T-helper 2 cell treated with Interferon-gamma antibody and Interleukin-4, amounts not matched to agents 100 ng/mL and 5 ng/mL, for 36 hours (primary cell): ENCODE results near the gene MED1. TPM values are rescaled to one million over a fixed set of nuclear protein-coding genes. Genes with fewer than 3 reads are reported as not detected.
"Not testable (repeated sequence)": the region's sequence is repeated elsewhere in the genome, so short reads cannot be mapped to it uniquely, and the experiment has no call there.

Source experiments
- intact Hi-C: fragments of 100-400 bp; cut with micrococcal nuclease; formaldehyde crosslinking; loops from one replicate; pipeline ENCODE4 v1.15.1; 2023
- total RNA-seq: library from RNA; stranded (reverse); gene quantifications from 2 replicates; pipeline ENCODE4 v1.2.3, GENCODE V29; 2022

MED1 gene
- total RNA-seq: 57.6 and 60.4 TPM in 2 replicates

- intact Hi-C loops: loop anchor here (1.0 to 10.0 kb wide), 4 partner anchors 10 to 699 kb away; partner anchors contain the start of genes CDK12, PSMB3 and RPL19
Measured at GRCh38 chr17:39450847-39451581, at the start of gene MED1. TSS of gene MED1 (minus strand) at chr17:39451263. CDS start at chr17:39451062, 201 bp downstream.

GRCh38 chr17:39496921-39497320 lies 45.9 kb upstream of the MED1 start:
- intact Hi-C loops: not testable (repeated sequence)

GRCh38 chr17:39487946-39488345 lies 36.9 kb upstream of the MED1 start:
- intact Hi-C loops: no loop called here

- intact Hi-C loops: not testable (repeated sequence)
Measured at GRCh38 chr17:39487490-39487889, 36.4 kb upstream of the MED1 start.

- intact Hi-C loops: no loop called here
Measured at GRCh38 chr17:39486242-39486641, 35.2 kb upstream of the MED1 start.

- intact Hi-C loops: no loop called here
Measured at GRCh38 chr17:39485555-39485954, 34.5 kb upstream of the MED1 start.

- intact Hi-C loops: no loop called here
Measured at GRCh38 chr17:39484178-39484577, 33.1 kb upstream of the MED1 start.

- intact Hi-C loops: no loop called here
Measured at GRCh38 chr17:39483506-39483905, 32.4 kb upstream of the MED1 start.

GRCh38 chr17:39479631-39480030 lies 28.6 kb upstream of the MED1 start:
- intact Hi-C loops: not testable (repeated sequence)

GRCh38 chr17:39473310-39473709 lies 22.2 kb upstream of the MED1 start:
- intact Hi-C loops: no loop called here

- intact Hi-C loops: not testable (repeated sequence)
Measured at GRCh38 chr17:39468610-39469009, 17.5 kb upstream of the MED1 start.

- intact Hi-C loops: loop anchor here (5.0 kb wide), 1 partner anchor 312 kb away; the partner anchor contains the start of gene PLXDC1
Measured at GRCh38 chr17:39464639-39465181, 13.6 kb upstream of the MED1 start.

- intact Hi-C loops: loop anchor here (5.0 kb wide), 1 partner anchor 311 kb away; the partner anchor contains the start of gene PLXDC1
Measured at GRCh38 chr17:39462631-39463375, 11.7 kb upstream of the MED1 start.

GRCh38 chr17:39461926-39462569 lies 11.0 kb upstream of the MED1 start:
- intact Hi-C loops: loop anchor here (1.0 to 5.0 kb wide), 3 partner anchors 11 to 310 kb away; partner anchors contain the start of genes FBXL20, MED1 and PLXDC1

GRCh38 chr17:39461113-39461925 lies 10.3 kb upstream of the MED1 start, which contains the start of gene CDK12:
TSS of gene CDK12 (plus strand) at chr17:39461486. CDS start at chr17:39462072, 586 bp downstream.
- intact Hi-C loops: loop anchor here (1.0 to 5.0 kb wide), 3 partner anchors 10 to 309 kb away; partner anchors contain the start of genes FBXL20, MED1 and PLXDC1

- intact Hi-C loops: loop anchor here (10.0 kb wide), 1 partner anchor 251 kb away; the partner anchor contains the start of gene RPL19
Measured at GRCh38 chr17:39455919-39456318, 4.9 kb upstream of the MED1 start.

GRCh38 chr17:39450051-39450450 lies 1.0 kb downstream of the MED1 start:
- intact Hi-C loops: loop anchor here (2.0 to 10.0 kb wide), 3 partner anchors 45 to 698 kb away; partner anchors contain the start of genes PSMB3 and RPL19

- intact Hi-C loops: no loop called here
Measured at GRCh38 chr17:39447561-39447960, 3.5 kb downstream of the MED1 start.

- intact Hi-C loops: no loop called here
Measured at GRCh38 chr17:39443326-39443725, 7.7 kb downstream of the MED1 start.

- intact Hi-C loops: not testable (repeated sequence)
Measured at GRCh38 chr17:39439868-39440267, 11.2 kb downstream of the MED1 start.
